Measurements from ENCODE around the gene EFHD2. TPM values are rescaled to one million over a fixed set of nuclear protein-coding genes. Genes with fewer than 3 reads are reported as not detected.

Gene EFHD2
- total RNA-seq, 1 donor from 2014 or later, result 64.3 TPM

GRCh38 chr1:15407580-15407979, 2.1 kb upstream of the EFHD2 start:
- peaks cover 6% of the 10 kb centered on the region for H3K4me1 ChIP-seq
- H3K4me3 ChIP-seq, result no peak overlapping the region
- no peak for ATAC-seq
- TF ChIP-seq CTCF (IDR thresholded peaks at IDR 0.05), result no peak
- H3K27me3 ChIP-seq, result no peaks in the 10 kb centered on the region
- DNase-seq, result no peak
- no peaks in the 10 kb centered on the region for H3K9me3 ChIP-seq
- no peak overlapping the region for H3K27ac ChIP-seq
- H3K36me3 ChIP-seq, result no peaks in the 10 kb centered on the region
- intact Hi-C loops (cut with DNase I), result no loop called here

GRCh38 chr1:15408890-15409387, 749 bp upstream of the EFHD2 start:
- intact Hi-C loops (cut with DNase I), result no loop called here
- H3K4me3 ChIP-seq, result peak overlapping the region; percentile 68
- peaks cover 11% of the 10 kb centered on the region for H3K4me1 ChIP-seq
- H3K27ac ChIP-seq, result peak overlapping the region; percentile 68
- no peak for TF ChIP-seq CTCF (IDR thresholded peaks at IDR 0.05)
- ATAC-seq (no peak), DNase-seq (no peak)
- no peaks in the 10 kb centered on the region for H3K36me3 ChIP-seq
- H3K9me3 ChIP-seq, result no peaks in the 10 kb centered on the region
- no peaks in the 10 kb centered on the region for H3K27me3 ChIP-seq

GRCh38 chr1:15410223-15410883, 665 bp downstream of the EFHD2 start:
- H3K36me3 ChIP-seq, result no peaks in the 10 kb centered on the region
- no peaks in the 10 kb centered on the region for H3K27me3 ChIP-seq
- H3K9me3 ChIP-seq, result no peaks in the 10 kb centered on the region
- DNase-seq (no peak), ATAC-seq (no peak)
- peak overlapping the region; percentile 68 for H3K27ac ChIP-seq
- intact Hi-C loops (cut with DNase I), result no loop called here
- peak overlapping the region; percentile 68 for H3K4me3 ChIP-seq
- H3K4me1 ChIP-seq, result peaks cover 19% of the 10 kb centered on the region
- no peak for TF ChIP-seq CTCF (IDR thresholded peaks at IDR 0.05)

- no peak for DNase-seq
- intact Hi-C loops (cut with DNase I), result no loop called here
Observed at GRCh38 chr1:15410884-15411245, 1.2 kb downstream of the EFHD2 start.

GRCh38 chr1:15411593-15412137, 2.0 kb downstream of the EFHD2 start:
- Histone ChIP-seq H3K27ac (peak overlapping the region; percentile 59), H3K9me3 (no peaks in the 10 kb centered on the region), H3K4me1 (peaks cover 32% of the 10 kb centered on the region), H3K4me3 (peak overlapping the region; percentile 68), H3K36me3 (no peaks in the 10 kb centered on the region), H3K27me3 (no peaks in the 10 kb centered on the region)
- no peak for TF ChIP-seq CTCF (IDR thresholded peaks at IDR 0.05)
- ATAC-seq (peak; percentile 64), DNase-seq (peak; percentile 80)
- intact Hi-C loops (cut with DNase I), result no loop called here

More at GRCh38 chr1:15410884-15411245, 1.2 kb downstream of the EFHD2 start:
- H3K36me3 ChIP-seq, result no peaks in the 10 kb centered on the region
- peak overlapping the region; percentile 68 for H3K27ac ChIP-seq
- H3K4me1 ChIP-seq, result peaks cover 24% of the 10 kb centered on the region
- no peak for TF ChIP-seq CTCF (IDR thresholded peaks at IDR 0.05)
- ATAC-seq, result no peak
- peak overlapping the region; percentile 68 for H3K4me3 ChIP-seq
- H3K27me3 ChIP-seq, result no peaks in the 10 kb centered on the region
- no peaks in the 10 kb centered on the region for H3K9me3 ChIP-seq

Measured in upper lobe of right lung (tissue), 1 donor.